ENCODE measurements around the gene RDH14.

- TF ChIP-seq POLR2A (IDR thresholded peaks at IDR 0.05) = no peak
- TF ChIP-seq, protein P1, sequence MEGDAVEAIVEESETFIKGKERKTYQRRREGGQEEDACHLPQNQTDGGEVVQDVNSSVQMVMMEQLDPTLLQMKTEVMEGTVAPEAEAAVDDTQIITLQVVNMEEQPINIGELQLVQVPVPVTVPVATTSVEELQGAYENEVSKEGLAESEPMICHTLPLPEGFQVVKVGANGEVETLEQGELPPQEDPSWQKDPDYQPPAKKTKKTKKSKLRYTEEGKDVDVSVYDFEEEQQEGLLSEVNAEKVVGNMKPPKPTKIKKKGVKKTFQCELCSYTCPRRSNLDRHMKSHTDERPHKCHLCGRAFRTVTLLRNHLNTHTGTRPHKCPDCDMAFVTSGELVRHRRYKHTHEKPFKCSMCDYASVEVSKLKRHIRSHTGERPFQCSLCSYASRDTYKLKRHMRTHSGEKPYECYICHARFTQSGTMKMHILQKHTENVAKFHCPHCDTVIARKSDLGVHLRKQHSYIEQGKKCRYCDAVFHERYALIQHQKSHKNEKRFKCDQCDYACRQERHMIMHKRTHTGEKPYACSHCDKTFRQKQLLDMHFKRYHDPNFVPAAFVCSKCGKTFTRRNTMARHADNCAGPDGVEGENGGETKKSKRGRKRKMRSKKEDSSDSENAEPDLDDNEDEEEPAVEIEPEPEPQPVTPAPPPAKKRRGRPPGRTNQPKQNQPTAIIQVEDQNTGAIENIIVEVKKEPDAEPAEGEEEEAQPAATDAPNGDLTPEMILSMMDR (IDR thresholded peaks at IDR 0.05) = no peak
Measured at GRCh38 chr2:18578033-18578432, 17.6 kb upstream of the RDH14 start.
